IMR-90 (cell line): ENCODE data around the gene MNAT1.

Source experiments
- CEBPB ChIP-seq: IDR thresholded peaks from 2 replicates; pipeline ENCODE4 v1.6.1; 2012; ENCODE audit warnings: low read depth, low read length, improper control_type of control experiment
- CTCF ChIP-seq: conservative IDR thresholded peaks from 2 replicates; pipeline ENCODE4 v1.5.1; 2012; ENCODE audit warnings: mild to moderate bottlenecking, low read depth, low read length, improper control_type of control experiment
- MAZ ChIP-seq: IDR thresholded peaks from 2 replicates; pipeline ENCODE4 v1.6.1; 2012; ENCODE audit warnings: low read depth, mild to moderate bottlenecking, low read length, improper control_type of control experiment, moderate library complexity, borderline replicate concordance
- POLR2A ChIP-seq: IDR thresholded peaks from 2 replicates; pipeline ENCODE4 v1.6.1; 2012; ENCODE audit warnings: mild to moderate bottlenecking, low read depth, low read length
- RAD21 ChIP-seq: IDR thresholded peaks from 2 replicates; pipeline ENCODE4 v1.6.1; 2012; ENCODE audit warnings: low read length, improper control_type of control experiment
- USF2 ChIP-seq: fragments of 150-350 bp; IDR thresholded peaks from 2 replicates; pipeline ENCODE4 v1.6.1; 2017; ENCODE audit warnings: mild to moderate bottlenecking, antibody characterized with exemption, low read length, low read depth

GRCh38 chr14:60865378-60866127, 131.0 kb downstream of the MNAT1 start:
- TF ChIP-seq RAD21 = no peak
- TF ChIP-seq CTCF = no peak
- no peak for TF ChIP-seq POLR2A
- TF ChIP-seq CEBPB = no peak
- TF ChIP-seq USF2 = no peak
- no peak for TF ChIP-seq MAZ
